Esophagus muscularis mucosa (tissue), 3 donors: ENCODE results near the gene OR51V1.

ENCODE experiments used
- CTCF ChIP-seq, 3 experiments: fragments of 200-600 bp in 2 of 3; fragments of 450-650 bp in 1 of 3; sonication (generic) in 2 of 3; IDR thresholded peaks; one replicate each; pipeline ENCODE4 v1.5.1; 2017 to 2019; ENCODE audit warnings: antibody characterized with exemption in 3 of 3, mild to moderate bottlenecking in 2 of 3, moderate library complexity in 1 of 3
- POLR2AphosphoS5 ChIP-seq, 2 donors: sonication (generic); formaldehyde crosslinking; IDR thresholded peaks; one replicate each; pipeline ENCODE4 v1.6.1; 2017; ENCODE audit warnings: antibody characterized with exemption in 2 of 2

GRCh38 chr11:5228124-5228523 is 27.6 kb upstream of the OR51V1 start:
- no peak for TF ChIP-seq POLR2AphosphoS5 (IDR thresholded peaks at IDR 0.05)
- no peak for TF ChIP-seq CTCF (IDR thresholded peaks at IDR 0.05)
